Measurements from ENCODE around the gene MCF2L2. TPM values are rescaled to one million over a fixed set of nuclear protein-coding genes. Genes with fewer than 3 reads are reported as not detected.
"Not testable (repeated sequence)": the region's sequence is repeated elsewhere in the genome, so short reads cannot be mapped to it uniquely, and the experiment has no call there.

Gene MCF2L2
- polyA plus RNA-seq, 1 donor: 0.25 TPM

DNA sequence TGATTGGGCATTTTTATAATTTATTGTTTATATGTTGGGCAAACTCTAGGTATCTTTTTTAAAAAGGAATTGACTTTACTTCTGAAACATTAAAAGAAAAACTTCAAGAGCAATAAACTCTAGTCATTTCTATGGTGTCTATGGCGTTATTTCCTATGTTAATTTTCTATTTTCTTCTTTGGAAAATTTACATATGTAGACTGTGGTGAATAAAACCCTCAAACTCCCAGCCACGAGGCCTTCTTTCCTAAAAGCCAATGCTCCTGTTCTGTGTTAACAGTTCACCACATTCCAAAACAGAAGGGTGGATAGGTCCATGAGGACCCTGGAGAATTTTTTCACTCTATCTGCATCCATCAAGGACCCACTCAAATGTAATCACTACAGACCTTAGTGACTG is 219.6 kb downstream of the MCF2L2 start:
- DNase-seq (ENCODE audit: low read depth): no peak

GRCh38 chr3:183208260-183208659 is 220.2 kb downstream of the MCF2L2 start:
- no peak for DNase-seq (ENCODE audit: low read depth)

DNA sequence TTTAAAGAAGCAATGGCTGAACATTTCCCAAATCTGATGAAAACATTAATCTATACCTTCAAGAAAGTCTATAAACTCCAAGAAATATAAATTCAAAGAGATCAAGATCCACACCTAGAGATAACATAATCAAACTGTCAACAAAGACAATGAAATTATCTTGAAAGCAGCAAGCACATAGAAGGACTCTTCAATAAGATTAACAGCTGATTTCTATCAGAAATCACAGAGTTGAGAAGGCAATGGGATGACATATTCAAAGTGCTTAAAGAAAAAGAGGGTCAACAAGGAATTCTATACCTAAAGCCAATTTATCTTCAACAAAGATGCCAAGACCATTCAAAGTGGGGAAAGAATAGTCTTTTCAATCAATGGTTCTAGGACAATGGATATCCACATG is 224.7 kb downstream of the MCF2L2 start:
- no peak for DNase-seq (ENCODE audit: low read depth)

GRCh38 chr3:183202004-183202722 is 226.3 kb downstream of the MCF2L2 start:
- DNase-seq (ENCODE audit: low read depth): no peak

DNA sequence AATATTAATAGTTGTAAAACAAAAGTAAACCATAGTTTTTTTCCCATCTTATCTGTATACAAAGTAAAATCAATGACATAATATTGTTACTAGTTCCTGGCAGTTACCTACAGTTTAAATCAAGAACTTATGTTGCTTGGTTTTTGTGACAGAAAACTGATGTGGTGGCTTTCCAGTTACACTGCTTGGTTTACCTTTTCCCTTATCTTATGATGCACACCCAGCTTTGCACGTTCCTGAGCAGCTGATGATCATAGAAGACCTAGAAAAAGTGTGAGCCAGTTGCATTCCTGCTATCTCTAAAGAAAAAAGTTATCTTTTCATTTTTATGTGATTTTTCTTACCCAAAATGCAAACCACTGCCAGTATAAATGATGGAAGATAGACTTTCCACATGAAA is 229.5 kb downstream of the MCF2L2 start:
- DNase-seq (ENCODE audit: low read depth): no peak

- DNase-seq (ENCODE audit: low read depth): no peak
These were observed 230.7 kb downstream of the MCF2L2 start for GRCh38 chr3:183197734-183198133.

- no peak for DNase-seq (ENCODE audit: low read depth)
These were observed 233.2 kb downstream of the MCF2L2 start for GRCh38 chr3:183195266-183195665.

DNA sequence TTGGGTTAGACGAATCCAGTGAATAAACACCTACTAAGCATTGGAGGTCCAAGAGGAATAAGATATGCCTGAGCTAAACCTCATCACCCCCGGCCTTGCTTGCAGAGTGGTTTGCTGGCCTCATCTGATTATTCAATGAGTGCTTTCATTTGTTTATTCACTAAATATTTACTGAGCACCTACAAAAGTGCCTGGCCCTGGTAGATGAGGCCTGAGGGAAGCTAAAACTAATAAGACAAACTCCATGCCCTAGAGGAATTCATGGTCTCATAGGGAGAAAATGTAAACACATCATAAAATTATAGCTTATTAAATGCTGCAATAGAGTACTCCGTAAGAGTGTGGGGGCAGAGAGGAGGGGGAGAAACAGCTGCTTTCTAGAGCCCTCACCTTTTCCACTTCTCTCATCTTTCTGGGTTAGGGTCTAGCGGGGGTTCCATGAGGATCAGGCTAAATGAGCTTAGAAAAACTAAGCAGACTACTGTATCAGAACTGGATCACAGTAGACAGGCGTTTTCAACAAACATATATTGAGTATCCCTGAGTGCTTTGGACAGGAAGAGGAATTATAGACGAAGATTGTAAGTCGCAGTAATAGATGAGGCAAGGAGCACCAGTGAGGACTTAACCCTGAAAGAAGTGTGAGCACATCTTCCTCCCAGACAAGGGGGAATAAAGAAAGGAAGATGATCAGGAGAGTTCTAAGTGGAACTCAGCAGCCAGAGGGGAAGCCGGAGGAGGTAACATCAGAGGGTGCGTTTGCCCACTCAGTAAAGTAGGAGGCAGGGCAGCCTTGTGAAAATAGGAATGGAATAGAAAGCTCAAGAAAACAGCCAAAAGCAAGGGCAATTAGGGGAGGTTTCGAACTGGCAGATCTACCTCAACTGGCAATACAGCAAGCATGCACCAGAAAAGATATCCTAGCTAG is 234.4 kb downstream of the MCF2L2 start:
- no peak for DNase-seq (ENCODE audit: low read depth)

- DNase-seq (ENCODE audit: low read depth): no peak
These were observed 235.6 kb downstream of the MCF2L2 start for GRCh38 chr3:183192650-183193300.

DNA sequence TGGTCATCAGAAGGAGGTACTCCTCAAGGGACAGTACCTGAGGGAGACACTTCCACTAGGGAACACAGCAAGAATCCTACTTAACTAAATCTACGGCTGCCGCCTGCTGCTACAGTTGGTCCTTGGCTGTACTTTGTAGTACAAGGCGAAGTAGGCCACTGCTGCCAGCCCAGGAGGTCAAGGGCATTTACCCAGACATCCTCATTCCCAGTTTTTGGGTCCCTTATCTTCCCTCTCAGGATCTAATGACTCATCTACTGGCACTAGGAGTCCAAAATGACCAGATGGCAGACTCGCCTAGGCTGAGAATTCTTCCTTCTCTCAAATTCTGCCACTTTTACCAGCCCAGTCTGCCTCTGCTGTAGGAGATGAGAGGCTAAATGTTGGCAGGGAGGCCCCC is 238.8 kb downstream of the MCF2L2 start:
- no peak for DNase-seq (ENCODE audit: low read depth)

- no peak for DNase-seq (ENCODE audit: low read depth)
These were observed 239.4 kb downstream of the MCF2L2 start for GRCh38 chr3:183188895-183189462.

- DNase-seq (ENCODE audit: low read depth): no peak
These were observed 242.7 kb downstream of the MCF2L2 start for GRCh38 chr3:183185696-183186095.

GRCh38 chr3:183182732-183183610 is 245.4 kb downstream of the MCF2L2 start:
- DNase-seq (ENCODE audit: low read depth): no peak

GRCh38 chr3:183182073-183182472 is 246.3 kb downstream of the MCF2L2 start:
- DNase-seq (ENCODE audit: low read depth): no peak

DNA sequence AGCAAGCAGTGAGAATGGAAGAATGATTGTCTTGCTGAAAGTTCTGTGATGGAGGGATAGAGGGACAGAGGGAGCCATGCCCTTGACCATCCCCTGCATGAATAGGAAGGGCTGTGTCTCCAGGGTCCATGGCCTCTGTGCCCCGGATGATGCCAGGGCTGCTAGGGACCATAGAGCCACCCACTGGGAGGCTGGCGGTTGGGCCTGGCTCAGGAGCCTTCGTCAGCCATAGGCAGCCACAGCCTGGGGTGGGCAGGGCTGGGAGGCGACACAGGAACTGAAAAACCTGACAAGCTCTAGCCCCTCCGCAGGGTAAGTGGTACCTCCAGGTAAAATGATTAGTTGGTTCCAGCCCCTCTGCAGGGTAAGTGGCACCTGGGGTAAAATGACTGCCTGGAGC is 246.8 kb downstream of the MCF2L2 start:
- DNase-seq (ENCODE audit: low read depth): no peak

DNA sequence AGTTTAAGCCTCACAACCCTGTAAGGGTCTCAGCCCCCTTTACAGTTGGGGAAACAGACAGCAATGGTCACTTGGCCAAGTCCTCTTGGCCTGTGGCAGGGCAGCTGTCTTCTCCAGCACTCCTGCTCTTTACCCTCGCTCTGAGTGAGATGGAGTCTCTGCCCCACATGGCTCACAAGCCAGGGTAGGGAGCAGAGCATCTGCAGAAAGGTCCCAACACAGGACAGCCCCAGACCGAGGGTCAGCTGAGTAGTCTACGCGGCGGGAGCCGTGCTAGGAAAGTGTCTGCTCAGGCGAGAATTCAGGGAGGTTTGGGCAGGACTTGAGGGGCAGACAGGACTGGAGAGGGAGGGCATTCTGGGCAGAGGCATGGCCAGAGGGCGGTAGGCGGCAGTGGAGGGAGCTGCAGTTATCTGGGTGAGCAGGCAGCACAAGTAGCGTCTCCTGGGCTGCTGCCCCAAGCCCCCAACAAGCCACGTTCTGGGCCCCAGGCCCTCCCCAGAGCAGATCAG is 247.6 kb downstream of the MCF2L2 start:
- no peak for DNase-seq (ENCODE audit: low read depth)

GRCh38 chr3:183180110-183180783 is 248.2 kb downstream of the MCF2L2 start:
- no peak for DNase-seq (ENCODE audit: low read depth)

GRCh38 chr3:183179550-183179908 is 248.9 kb downstream of the MCF2L2 start:
- DNase-seq (ENCODE audit: low read depth): not testable (repeated sequence)

DNA sequence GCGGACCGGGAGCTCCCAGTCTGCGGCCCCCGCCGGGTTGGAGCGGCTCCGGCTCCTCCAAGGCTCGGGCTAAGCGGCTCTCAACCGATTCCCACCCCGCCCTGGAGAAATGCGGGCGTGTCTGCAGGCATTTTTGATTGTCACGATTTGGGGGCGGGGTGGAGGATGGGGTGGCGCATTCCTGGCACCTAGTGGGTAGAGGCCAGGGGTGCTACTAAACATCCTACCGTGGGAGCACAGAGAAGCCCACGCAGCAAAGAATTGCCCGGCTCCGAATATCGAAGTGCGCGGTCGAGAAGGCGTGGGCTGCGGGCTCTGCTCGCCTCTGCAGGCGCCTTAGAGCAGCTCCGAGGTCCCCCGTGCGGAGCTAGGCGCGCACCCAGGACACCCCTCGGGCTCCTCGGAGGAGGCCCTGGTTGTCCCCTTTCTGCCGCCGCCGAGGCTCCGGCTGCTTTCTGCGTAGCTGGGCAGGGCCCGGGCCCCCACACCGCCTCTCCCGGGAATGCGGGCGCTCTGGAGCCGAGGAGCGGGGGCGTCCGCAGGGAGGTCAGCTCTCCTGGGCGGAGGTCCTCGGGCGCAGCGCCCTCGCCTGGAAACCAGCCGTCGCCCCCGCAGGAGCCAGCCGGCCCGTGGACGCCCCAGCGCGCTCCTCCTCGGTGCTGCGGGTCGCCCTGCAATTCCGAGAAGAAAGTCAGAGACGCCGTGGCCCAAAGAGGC is 249.4 kb downstream of the MCF2L2 start:
- no peak for DNase-seq (ENCODE audit: low read depth)

DNA sequence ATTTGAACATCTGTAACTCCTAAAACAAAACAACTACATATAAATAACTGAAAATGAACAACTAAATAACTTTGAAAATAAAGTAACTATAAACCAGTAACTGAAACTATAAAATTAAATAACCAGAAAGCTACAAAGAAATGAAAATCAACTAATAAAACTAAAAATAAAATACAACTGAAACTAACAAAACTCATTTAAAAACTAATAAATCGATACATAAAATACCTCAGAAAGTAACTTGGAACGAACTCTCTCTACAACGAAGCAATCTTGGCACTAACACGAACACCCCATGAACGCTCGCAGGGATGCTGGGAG is 249.9 kb downstream of the MCF2L2 start:
- DNase-seq (ENCODE audit: low read depth): no peak
